Adipose tissue (tissue), 3 donors: ENCODE results near the gene FYB1. TPM values are rescaled to one million over a fixed set of nuclear protein-coding genes. Genes with fewer than 3 reads are reported as not detected.
"Not testable (repeated sequence)": the region's sequence is repeated elsewhere in the genome, so short reads cannot be mapped to it uniquely, and the experiment has no call there.

Source experiments
- H3K27ac ChIP-seq: one replicate; pipeline ENCODE4 v1.5.1; 2013; ENCODE audit warnings: low read depth, low read length
- WGBS, 3 donors: extraction: QIAGEN DNeasy Blood & Tissue Kit; methylation state at CpG; one replicate each; pipeline ENCODE4 v1.1.7; 2013; 5-methylcytosine and 5-hydroxymethylcytosine counted together
- polyA plus RNA-seq, 3 donors: library from polyadenylated mRNA; stranded (reverse); fragments of 200-250 nt; gene quantifications; one replicate each; pipeline ENCODE4 v1.2.3, GENCODE V29; 2013
- donor health status: healthy with polysubstance abuse.
- donor health status: Bipolar disorder and iron deficiency.
- donor health status: healthy.

Gene FYB1
- polyA plus RNA-seq, 3 donors = 1.1 to 12.1 (median 4.9) TPM

DNA sequence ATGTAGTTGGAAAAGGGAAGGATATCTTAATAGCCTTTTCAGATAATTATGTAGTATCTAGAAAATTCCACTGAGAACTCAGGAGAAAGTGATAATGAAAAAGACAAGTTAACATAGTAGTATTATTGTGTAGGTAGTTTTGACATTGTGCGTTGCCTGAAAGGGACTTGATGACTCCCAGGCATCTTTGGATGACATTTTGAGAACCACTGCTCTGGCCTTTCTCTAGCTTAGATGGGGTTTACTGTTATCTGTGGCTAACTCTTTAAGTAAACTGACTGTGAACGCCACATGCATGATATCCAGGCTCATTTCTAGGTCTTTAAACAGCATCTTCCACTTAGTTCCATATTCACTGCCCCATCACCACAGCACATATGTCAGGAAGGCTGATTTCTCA, 14.4 kb upstream of the FYB1 start:
- H3K27ac ChIP-seq = no peak overlapping the region
- 57 to 77% (median 71%) methylated on average over 2 of the region's 2 CpGs for WGBS, 3 donors

- 54 to 88% (median 83%) methylated on average over 4 of the region's 4 CpGs for WGBS, 3 donors
- H3K27ac ChIP-seq = no peak overlapping the region
These were observed 12.6 kb upstream of the FYB1 start for GRCh38 chr5:39231705-39232525.

DNA sequence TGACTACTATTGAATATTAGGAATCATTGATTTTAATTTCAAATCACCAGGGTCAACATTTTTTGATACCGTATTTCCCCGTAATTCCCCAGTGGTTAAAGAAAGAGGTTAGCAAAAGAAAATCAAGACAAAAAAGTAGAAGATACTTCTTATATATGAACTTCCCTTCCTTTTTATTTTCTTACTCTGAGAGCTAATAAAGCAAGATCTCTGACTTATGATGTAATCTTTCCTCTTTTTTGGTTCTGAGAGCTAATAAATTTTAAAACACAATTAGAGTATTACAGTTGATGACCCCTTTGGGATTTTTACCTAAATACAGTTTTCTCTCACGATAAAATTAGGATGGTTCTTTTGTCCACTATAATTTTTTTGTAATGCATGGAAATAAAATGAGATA, 9.2 kb upstream of the FYB1 start:
- 55 to 76% (median 59%) methylated on average over 3 of the region's 3 CpGs for WGBS, 3 donors
- H3K27ac ChIP-seq = no peak overlapping the region

DNA sequence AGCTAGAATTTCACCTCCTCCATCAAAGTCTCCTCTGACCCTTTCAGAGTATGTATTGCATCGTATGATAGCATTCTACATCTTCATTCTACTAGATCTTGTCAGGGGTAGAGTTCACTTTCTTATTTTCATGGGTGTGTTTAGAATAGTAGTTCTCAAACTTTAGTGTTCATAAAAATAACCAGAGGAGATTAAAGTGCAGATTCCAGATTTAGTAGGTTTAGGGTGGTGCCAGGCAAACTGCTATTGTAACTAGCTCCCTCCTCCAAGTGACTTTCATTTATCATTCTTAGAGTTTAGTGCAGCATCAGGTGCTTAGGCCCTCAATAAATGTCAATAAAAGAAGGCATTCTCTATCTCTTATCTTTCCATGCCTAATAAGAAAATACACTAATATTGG, 7.2 kb upstream of the FYB1 start:
- WGBS, 3 donors = 88 to 94% (median 94%) methylated on average over 1 of the region's 1 CpG
- H3K27ac ChIP-seq = no peak overlapping the region

DNA sequence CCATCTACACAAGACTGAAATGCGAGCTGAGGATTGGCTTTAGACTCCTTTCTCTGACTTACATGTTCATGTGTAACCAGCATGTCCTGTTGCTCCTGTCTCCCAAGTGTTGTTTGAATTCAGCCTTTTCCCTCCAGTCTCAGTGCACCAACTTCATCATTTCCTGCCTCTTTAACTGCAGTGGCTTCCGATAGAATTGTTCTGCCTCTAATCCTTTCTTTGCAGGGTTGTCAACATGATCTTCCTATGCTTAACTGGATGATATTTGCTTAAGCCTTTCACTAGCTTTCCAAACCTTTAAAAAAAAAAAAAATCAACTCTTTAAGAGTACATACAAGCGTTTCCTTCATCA, 6.7 kb upstream of the FYB1 start:
- no peak overlapping the region for H3K27ac ChIP-seq
- WGBS, 3 donors = 58 to 80% (median 79%) methylated on average over 3 of the region's 3 CpGs

DNA sequence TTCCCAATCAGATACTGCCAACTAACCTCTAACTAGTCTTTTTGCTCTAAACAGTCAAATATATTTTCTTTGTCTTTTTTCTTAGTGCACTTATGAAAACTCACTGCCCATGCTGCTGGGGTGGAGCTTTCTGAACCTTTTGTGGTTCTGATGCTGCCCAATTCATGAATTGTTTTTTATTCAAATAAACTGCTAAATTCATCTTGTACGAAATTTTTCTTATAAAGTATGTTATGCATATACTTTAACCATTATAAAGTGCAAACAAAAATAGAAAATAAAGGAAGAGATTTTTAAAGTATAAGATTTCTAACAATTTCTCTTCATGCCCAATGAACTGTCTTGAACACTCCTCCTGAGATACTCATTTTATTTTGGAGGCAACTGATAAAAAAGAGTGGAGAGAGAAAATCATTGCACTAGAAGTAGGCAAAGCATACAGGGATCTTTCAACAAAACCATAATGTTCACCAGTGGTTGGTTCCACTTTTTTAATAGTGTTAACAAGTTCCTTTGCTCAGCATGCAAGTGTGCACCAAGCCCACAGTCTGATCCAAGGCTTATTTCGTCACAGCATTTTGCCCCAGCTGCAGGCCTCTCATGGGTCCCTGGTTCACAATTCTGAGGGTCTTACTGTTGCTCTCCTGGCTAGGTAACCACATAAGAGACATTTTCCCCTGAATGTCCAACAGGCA, 6.2 kb upstream of the FYB1 start:
- WGBS, 3 donors = 73 to 81% (median 73%) methylated on average over 2 of the region's 2 CpGs
- no peak overlapping the region for H3K27ac ChIP-seq

DNA sequence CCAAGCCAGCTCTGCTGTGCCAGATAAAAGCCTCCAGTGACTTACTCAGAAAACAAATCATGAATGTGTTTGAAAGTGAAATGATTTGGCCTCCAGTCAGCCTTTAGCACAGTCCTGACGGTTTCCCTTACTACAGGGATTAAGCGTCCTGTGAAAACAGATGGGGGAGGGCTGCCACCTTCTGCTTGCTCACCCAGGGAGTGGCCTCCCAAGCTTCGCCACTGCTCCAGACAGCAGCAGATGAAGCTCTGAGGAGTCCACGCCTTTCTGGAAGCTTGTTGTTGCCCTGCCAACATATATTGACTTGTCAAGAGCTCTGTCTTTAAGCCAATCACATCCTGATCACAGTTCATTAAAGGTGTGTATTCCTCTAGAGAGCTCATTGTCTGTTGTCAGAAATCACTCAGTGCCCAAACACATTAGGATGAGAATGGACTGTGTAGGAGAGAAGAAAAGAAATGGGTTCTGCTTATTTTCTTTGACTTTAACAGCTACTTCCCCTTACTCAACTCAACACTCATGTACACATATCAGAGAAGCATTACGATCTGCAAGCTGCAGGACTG, 4.9 kb upstream of the FYB1 start:
- WGBS, 3 donors = 40 to 49% (median 47%) methylated on average over 5 of the region's 5 CpGs
- H3K27ac ChIP-seq = no peak overlapping the region

DNA sequence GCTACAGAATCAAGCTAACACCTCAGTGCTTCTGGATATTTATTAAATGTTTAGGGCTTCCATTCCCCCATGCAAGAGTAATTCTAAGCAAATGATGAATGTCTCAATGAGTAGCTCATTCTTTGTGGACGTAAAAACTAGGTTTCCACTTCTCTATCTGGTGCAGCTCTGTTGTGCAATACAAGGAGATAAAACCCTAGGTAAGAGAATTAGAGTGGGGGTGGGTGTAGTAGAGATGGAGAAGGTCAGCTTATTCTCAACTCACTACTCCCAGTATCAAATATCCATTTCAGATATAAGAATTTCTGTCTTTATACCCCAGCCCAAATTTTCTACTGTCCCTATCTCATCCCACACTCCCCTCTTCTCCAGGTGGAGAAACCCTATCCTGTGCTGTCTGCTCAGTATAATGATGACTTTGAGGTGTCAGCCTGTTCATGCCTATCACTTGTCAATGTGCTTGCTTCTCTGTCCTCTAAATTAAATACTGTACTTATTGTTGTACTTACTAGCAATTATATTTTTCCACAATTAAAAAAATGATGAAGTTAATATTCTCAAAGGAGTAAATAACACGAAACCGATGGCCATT, 4.3 kb upstream of the FYB1 start:
- H3K27ac ChIP-seq = no peak overlapping the region
- WGBS, 3 donors = 61 to 70% (median 61%) methylated on average over 3 of the region's 3 CpGs

DNA sequence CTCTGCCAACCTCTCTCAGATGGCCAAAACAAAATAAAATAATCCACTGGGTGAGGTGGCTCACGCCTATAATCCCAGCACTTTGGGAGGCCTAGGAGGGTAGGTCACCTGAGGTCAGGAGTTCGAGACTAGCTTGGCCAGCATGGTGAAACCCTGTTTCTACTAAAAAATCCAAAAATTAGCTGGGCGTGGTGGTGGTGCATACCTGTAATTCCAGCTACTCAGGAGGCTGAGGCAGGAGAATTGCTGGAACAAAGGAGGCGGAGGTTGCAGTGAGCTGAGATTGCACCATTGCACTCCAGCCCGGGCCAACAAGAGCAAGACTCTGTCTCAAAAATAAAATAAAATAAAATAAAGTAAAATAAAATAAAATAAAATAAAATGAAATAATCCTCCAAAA, 2.3 kb upstream of the FYB1 start:
- not testable (repeated sequence) for H3K27ac ChIP-seq
- WGBS, 3 donors = 97 to 98% (median 98%) methylated on average over 5 of the region's 5 CpGs

DNA sequence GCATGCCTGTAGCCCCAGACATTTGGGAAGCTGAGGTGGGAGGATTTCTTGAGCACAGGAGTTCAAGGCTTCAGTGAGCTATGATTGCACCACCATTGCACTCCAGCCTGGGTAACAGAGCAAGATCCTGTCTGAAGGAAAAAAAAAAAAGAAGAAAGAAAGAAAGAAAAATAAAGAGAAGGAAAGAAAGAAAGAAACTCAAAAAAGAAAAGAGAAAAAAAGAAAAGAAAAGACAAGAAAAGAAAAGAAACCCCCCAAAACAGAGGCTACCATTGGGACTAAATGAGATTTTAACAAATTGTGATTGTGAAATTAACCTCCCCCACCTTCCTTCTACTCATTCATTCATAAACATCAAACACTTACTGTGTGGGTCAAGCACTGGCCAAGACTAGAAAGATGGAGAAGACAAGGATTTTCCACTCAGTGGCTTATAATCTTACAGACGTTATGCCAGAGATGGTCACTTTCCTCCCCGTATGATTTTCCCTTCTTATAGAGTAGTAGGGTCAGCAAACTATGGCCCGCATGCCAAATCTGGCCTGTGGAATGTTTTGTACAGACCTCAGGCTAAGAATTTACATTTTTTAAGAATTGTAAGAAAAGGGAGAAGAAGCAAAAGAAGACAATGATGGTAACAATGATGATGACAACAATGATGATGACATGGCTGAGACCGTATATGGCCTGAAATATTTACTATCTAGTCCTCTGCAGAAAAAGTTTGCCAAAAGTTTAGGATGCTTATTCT, 1.1 kb upstream of the FYB1 start:
- 90 to 92% (median 91%) methylated on average over 4 of the region's 4 CpGs for WGBS, 3 donors
- no peak overlapping the region for H3K27ac ChIP-seq

DNA sequence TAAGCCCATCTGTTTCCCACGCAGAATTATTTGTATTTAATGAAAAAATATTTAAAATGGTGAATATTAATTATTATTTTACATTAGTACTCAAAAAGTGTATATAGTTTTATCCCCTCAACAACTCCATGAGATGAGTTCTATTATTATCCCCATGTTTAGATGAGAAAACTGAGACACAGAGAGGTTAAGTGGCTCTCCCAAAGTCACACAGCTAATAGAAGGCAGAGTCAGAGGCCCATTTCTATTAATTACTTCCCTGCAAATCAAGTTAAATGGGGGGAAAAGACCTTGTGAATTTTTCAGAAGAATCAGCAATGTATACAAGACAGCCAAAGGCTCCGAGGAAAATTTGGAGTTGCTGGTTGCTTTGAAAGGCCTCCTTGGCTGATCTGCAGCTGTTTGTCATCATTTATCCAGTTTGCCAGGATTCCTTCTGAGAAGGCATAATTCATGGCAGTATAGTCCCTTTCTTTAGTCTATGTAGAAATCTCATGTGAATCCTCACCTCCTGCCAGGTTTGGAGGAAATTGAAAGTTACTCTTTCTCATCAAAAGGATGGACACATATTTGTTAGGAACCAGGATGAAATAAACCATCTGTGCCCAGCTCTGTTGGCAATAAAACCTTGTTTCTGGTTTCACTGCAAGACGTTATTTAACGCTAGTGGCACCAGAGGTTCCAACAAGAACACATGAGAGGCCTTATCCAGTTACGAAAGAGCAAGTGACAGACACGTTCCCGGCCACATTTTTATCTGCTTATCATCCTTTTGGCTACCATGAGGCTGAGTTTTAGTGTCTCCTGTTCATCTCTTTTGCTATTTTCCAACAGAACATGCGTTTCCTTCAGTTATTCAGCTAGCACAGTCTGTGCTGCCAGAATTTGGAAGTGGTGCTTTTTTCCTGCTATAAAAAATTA, 621 bp downstream of the FYB1 start:
- no peak overlapping the region for H3K27ac ChIP-seq
- WGBS, 3 donors = 42 to 64% (median 45%) methylated on average over 8 of the region's 8 CpGs

GRCh38 chr5:39217365-39218281, 1.7 kb downstream of the FYB1 start:
- WGBS, 3 donors = 58 to 60% (median 59%) methylated on average over 16 of the region's 16 CpGs
- no peak overlapping the region for H3K27ac ChIP-seq

GRCh38 chr5:39216631-39217030, 2.7 kb downstream of the FYB1 start:
- 51 to 88% (median 82%) methylated on average over 2 of the region's 2 CpGs for WGBS, 3 donors
- no peak overlapping the region for H3K27ac ChIP-seq

GRCh38 chr5:39215857-39216256, 3.5 kb downstream of the FYB1 start:
- 49 to 56% (median 50%) methylated on average over 3 of the region's 3 CpGs for WGBS, 3 donors

GRCh38 chr5:39214912-39215709, 4.3 kb downstream of the FYB1 start:
- H3K27ac ChIP-seq = no peak overlapping the region
- 68 to 73% (median 71%) methylated on average over 6 of the region's 6 CpGs for WGBS, 3 donors

More at GRCh38 chr5:39215857-39216256, 3.5 kb downstream of the FYB1 start:
- no peak overlapping the region for H3K27ac ChIP-seq
